ENCODE data around the gene SLC23A1.

SLC23A1 gene

GRCh38 chr5:139381837-139382761 lies 998 bp downstream of the SLC23A1 start:
- TF ChIP-seq, protein P1, sequence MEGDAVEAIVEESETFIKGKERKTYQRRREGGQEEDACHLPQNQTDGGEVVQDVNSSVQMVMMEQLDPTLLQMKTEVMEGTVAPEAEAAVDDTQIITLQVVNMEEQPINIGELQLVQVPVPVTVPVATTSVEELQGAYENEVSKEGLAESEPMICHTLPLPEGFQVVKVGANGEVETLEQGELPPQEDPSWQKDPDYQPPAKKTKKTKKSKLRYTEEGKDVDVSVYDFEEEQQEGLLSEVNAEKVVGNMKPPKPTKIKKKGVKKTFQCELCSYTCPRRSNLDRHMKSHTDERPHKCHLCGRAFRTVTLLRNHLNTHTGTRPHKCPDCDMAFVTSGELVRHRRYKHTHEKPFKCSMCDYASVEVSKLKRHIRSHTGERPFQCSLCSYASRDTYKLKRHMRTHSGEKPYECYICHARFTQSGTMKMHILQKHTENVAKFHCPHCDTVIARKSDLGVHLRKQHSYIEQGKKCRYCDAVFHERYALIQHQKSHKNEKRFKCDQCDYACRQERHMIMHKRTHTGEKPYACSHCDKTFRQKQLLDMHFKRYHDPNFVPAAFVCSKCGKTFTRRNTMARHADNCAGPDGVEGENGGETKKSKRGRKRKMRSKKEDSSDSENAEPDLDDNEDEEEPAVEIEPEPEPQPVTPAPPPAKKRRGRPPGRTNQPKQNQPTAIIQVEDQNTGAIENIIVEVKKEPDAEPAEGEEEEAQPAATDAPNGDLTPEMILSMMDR (IDR thresholded peaks at IDR 0.05; ENCODE audit: low read depth, low read length, missing control alignments): no peak
- in situ Hi-C loops (cut with HindIII; ENCODE audit: low pct_ligation_motif_present, low sequenced_read_pairs): no loop called here
- no peaks in the 10 kb centered on the region for H3K36me3 ChIP-seq (replicated peaks)
- H3K27ac ChIP-seq: no peak overlapping the region
- DNase-seq: no peak
- no peak overlapping the region for H3K4me3 ChIP-seq (ENCODE audit: low read depth, low read length)
- no peaks in the 10 kb centered on the region for H3K27me3 ChIP-seq (replicated peaks)

DNA sequence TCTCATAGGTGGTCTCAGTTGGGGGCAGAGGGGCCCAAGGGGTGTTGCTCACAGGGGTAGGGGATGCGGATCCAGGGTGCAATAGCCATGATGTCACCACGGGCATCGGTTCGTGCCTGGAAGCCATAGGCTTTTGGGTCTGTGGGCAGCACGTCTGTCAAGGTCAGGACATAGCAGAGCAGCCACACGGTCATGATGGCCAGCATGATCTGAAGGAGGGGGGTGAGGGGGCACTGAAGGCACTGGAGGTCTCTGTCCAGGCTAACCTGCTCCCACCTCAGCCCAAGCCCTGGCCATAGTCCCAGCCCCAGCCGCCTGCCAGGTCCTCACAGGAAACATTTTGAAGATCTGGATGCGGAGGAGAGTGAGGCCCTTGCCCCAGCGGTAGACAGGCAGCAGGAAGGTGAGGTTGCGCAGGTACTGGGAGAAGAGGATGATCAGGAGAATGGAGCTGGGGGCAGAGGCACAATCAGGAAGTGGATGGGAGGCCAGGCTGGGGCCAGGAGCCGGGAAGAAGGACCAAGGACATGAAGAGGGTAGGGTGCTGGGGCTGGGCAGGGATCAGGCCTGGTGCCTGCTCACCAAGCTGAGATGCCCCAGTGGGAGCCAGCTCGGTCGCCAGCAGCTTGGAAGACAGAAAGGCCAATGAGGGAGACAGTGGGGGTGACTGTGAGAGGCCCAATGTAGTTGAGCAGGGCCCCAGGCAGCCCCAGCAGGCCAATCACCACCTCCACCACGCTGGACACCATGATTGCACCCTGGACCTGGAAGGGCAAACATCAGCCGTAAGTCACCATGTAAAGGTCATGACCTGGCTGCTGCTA lies 3.3 kb downstream of the SLC23A1 start:
- Histone ChIP-seq H3K27me3 (replicated peaks) (no peaks in the 10 kb centered on the region), H3K4me3 (ENCODE audit: low read depth, low read length) (no peak overlapping the region), H3K36me3 (replicated peaks) (no peaks in the 10 kb centered on the region), H3K27ac (no peak overlapping the region)
- DNase-seq: no peak
- in situ Hi-C loops (cut with HindIII; ENCODE audit: low pct_ligation_motif_present, low sequenced_read_pairs): no loop called here
- TF ChIP-seq, protein P1 (IDR thresholded peaks at IDR 0.05; ENCODE audit: low read depth, low read length, missing control alignments): no peak

DNA sequence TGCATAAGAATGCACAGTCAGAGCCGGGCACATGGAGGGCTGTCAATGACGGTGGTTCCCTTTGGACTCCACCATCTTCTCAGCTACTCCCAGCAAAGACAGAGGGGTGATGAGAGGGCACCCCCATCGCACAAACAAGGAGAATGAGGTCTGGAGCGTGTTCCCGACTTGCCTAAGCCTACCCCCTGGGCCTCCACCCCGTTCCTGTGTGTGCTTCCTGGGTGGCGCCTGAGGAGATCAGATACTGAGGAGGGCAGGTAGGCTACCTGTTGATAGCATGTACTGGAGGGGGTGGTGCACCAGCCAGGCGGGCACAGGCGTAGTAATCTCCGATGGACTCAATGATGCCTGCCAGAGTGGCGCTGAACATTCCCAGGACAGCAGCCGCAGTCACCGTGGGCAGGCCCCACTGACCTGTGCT lies 4.1 kb downstream of the SLC23A1 start:
- no peak overlapping the region for H3K4me3 ChIP-seq (ENCODE audit: low read depth, low read length)
- TF ChIP-seq, protein P1 (IDR thresholded peaks at IDR 0.05; ENCODE audit: low read depth, low read length, missing control alignments): no peak
- H3K27ac ChIP-seq: no peak overlapping the region
- no peaks in the 10 kb centered on the region for H3K27me3 ChIP-seq (replicated peaks)
- no peaks in the 10 kb centered on the region for H3K36me3 ChIP-seq (replicated peaks)
- DNase-seq: no peak
- in situ Hi-C loops (cut with HindIII; ENCODE audit: low pct_ligation_motif_present, low sequenced_read_pairs): no loop called here

GRCh38 chr5:139378101-139378825 lies 4.8 kb downstream of the SLC23A1 start:
- TF ChIP-seq, protein P1 (IDR thresholded peaks at IDR 0.05; ENCODE audit: low read depth, low read length, missing control alignments): no peak
- DNase-seq: no peak
- Histone ChIP-seq H3K27me3 (replicated peaks) (no peaks in the 10 kb centered on the region), H3K36me3 (replicated peaks) (no peaks in the 10 kb centered on the region), H3K4me3 (ENCODE audit: low read depth, low read length) (no peak overlapping the region), H3K27ac (no peak overlapping the region)
- in situ Hi-C loops (cut with HindIII; ENCODE audit: low pct_ligation_motif_present, low sequenced_read_pairs): no loop called here

DNA sequence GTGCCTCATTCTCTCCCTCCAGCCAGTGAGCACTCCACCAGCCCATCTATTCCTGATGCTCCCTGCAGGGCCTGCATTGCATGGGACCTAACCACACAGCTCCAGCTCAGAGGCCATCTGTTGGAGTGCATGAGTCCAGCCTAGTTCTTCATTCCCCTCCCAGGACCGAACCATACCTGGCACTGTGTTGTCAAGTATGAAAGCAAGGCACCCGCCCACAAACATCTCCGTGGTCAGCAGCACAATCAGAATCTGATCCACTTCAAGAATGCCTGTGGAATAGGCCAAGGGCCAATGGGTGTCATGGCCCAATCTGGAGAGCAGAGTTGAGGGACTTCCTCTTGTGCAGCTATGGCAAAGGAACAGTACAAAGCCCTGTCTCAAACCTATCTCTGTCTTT lies 5.9 kb downstream of the SLC23A1 start:
- TF ChIP-seq, protein P1 (IDR thresholded peaks at IDR 0.05; ENCODE audit: low read depth, low read length, missing control alignments): no peak
- H3K36me3 ChIP-seq (replicated peaks): peaks cover under 1% of the 10 kb centered on the region
- no peaks in the 10 kb centered on the region for H3K27me3 ChIP-seq (replicated peaks)
- H3K27ac ChIP-seq: no peak overlapping the region
- DNase-seq: no peak
- in situ Hi-C loops (cut with HindIII; ENCODE audit: low pct_ligation_motif_present, low sequenced_read_pairs): no loop called here
- H3K4me3 ChIP-seq (ENCODE audit: low read depth, low read length): no peak overlapping the region
